Measurements from ENCODE around the gene CLEC1B. TPM values are rescaled to one million over a fixed set of nuclear protein-coding genes. Genes with fewer than 3 reads are reported as not detected.

The CLEC1B gene
- total and polyA plus RNA-seq, 4 donors: 0.57 to 2.2 (median 1.5) TPM; not detected in 1

- H3K9me3 ChIP-seq (ENCODE audit: control insufficient read depth in 4 of 4, insufficient read depth in 3 of 4, low read length in 3 of 4): no peaks in the 10 kb centered on the region
- H3K27me3 ChIP-seq (ENCODE audit: control insufficient read depth in 3 of 3, insufficient read depth in 3 of 3, low read length in 2 of 3): no peaks in the 10 kb centered on the region
- no peaks in the 10 kb centered on the region for H3K36me3 ChIP-seq (ENCODE audit: control insufficient read depth in 4 of 4, insufficient read depth in 4 of 4, low read length in 4 of 4)
- H3K4me1 ChIP-seq (ENCODE audit: control insufficient read depth in 5 of 5, insufficient read depth in 5 of 5, low read length in 5 of 5): no peaks in the 10 kb centered on the region
- DNase-seq (no peak), ATAC-seq (ENCODE audit: insufficient read depth, low FRiP score) (no peak)
- H3K9ac ChIP-seq (ENCODE audit: insufficient read depth in 1 of 2, low read length in 2 of 2): no peak overlapping the region
- H3K27ac ChIP-seq (ENCODE audit: low read depth in 1 of 2, low read length in 1 of 2): no peak overlapping the region
- WGBS, 2 donors: 78 to 90% methylated on average over 3 of the region's 3 CpGs
- no peak overlapping the region for H3K4me3 ChIP-seq
- TF ChIP-seq CTCF (IDR thresholded peaks at IDR 0.05; ENCODE audit: control extremely low read depth, extremely low read depth): no peak
Measured at GRCh38 chr12:10025236-10025635, 26.3 kb upstream of the CLEC1B start.

GRCh38 chr12:10021342-10021741 lies 22.4 kb upstream of the CLEC1B start:
- no peak for TF ChIP-seq CTCF (IDR thresholded peaks at IDR 0.05; ENCODE audit: control extremely low read depth, extremely low read depth)
- no peaks in the 10 kb centered on the region for H3K27me3 ChIP-seq (ENCODE audit: control insufficient read depth in 3 of 3, insufficient read depth in 3 of 3, low read length in 2 of 3)
- ATAC-seq (ENCODE audit: insufficient read depth, low FRiP score): no peak
- H3K9me3 ChIP-seq (ENCODE audit: control insufficient read depth in 4 of 4, insufficient read depth in 3 of 4, low read length in 3 of 4): no peaks in the 10 kb centered on the region
- no peaks in the 10 kb centered on the region for H3K36me3 ChIP-seq (ENCODE audit: control insufficient read depth in 4 of 4, insufficient read depth in 4 of 4, low read length in 4 of 4)
- no peak overlapping the region for H3K27ac ChIP-seq (ENCODE audit: low read depth in 1 of 2, low read length in 1 of 2)
- no peak for DNase-seq
- H3K4me3 ChIP-seq: no peak overlapping the region
- H3K4me1 ChIP-seq (ENCODE audit: control insufficient read depth in 5 of 5, insufficient read depth in 5 of 5, low read length in 5 of 5): no peaks in the 10 kb centered on the region
- WGBS, 2 donors: 87 to 95% methylated on average over 3 of the region's 3 CpGs
- no peak overlapping the region for H3K9ac ChIP-seq (ENCODE audit: insufficient read depth in 1 of 2, low read length in 2 of 2)

GRCh38 chr12:10018386-10018785 lies 19.5 kb upstream of the CLEC1B start:
- TF ChIP-seq CTCF (IDR thresholded peaks at IDR 0.05; ENCODE audit: control extremely low read depth, extremely low read depth): no peak
- no peak overlapping the region for H3K27ac ChIP-seq (ENCODE audit: low read depth in 1 of 2, low read length in 1 of 2)
- WGBS, 2 donors: 46 to 54% methylated on average over 5 of the region's 5 CpGs
- no peak overlapping the region for H3K4me3 ChIP-seq
- no peak overlapping the region for H3K9ac ChIP-seq (ENCODE audit: insufficient read depth in 1 of 2, low read length in 2 of 2)
- H3K9me3 ChIP-seq (ENCODE audit: control insufficient read depth in 4 of 4, insufficient read depth in 3 of 4, low read length in 3 of 4): no peaks in the 10 kb centered on the region
- ATAC-seq (ENCODE audit: insufficient read depth, low FRiP score) (no peak), DNase-seq (peak in 1 of 3 donors; percentile 24)
- H3K4me1 ChIP-seq (ENCODE audit: control insufficient read depth in 5 of 5, insufficient read depth in 5 of 5, low read length in 5 of 5): no peaks in the 10 kb centered on the region
- no peaks in the 10 kb centered on the region for H3K27me3 ChIP-seq (ENCODE audit: control insufficient read depth in 3 of 3, insufficient read depth in 3 of 3, low read length in 2 of 3)
- H3K36me3 ChIP-seq (ENCODE audit: control insufficient read depth in 4 of 4, insufficient read depth in 4 of 4, low read length in 4 of 4): no peaks in the 10 kb centered on the region

- no peak overlapping the region for H3K27ac ChIP-seq (ENCODE audit: low read depth in 1 of 2, low read length in 1 of 2)
- no peaks in the 10 kb centered on the region for H3K36me3 ChIP-seq (ENCODE audit: control insufficient read depth in 4 of 4, insufficient read depth in 4 of 4, low read length in 4 of 4)
- no peak overlapping the region for H3K9ac ChIP-seq (ENCODE audit: insufficient read depth in 1 of 2, low read length in 2 of 2)
- no peak overlapping the region for H3K4me3 ChIP-seq
- ATAC-seq (ENCODE audit: insufficient read depth, low FRiP score): no peak
- no peak for TF ChIP-seq CTCF (IDR thresholded peaks at IDR 0.05; ENCODE audit: control extremely low read depth, extremely low read depth)
- WGBS, 2 donors: 9 to 13% methylated on average over 1 of the region's 1 CpG
- no peak for DNase-seq
- H3K27me3 ChIP-seq (ENCODE audit: control insufficient read depth in 3 of 3, insufficient read depth in 3 of 3, low read length in 2 of 3): no peaks in the 10 kb centered on the region
- H3K4me1 ChIP-seq (ENCODE audit: control insufficient read depth in 5 of 5, insufficient read depth in 5 of 5, low read length in 5 of 5): no peaks in the 10 kb centered on the region
- no peaks in the 10 kb centered on the region for H3K9me3 ChIP-seq (ENCODE audit: control insufficient read depth in 4 of 4, insufficient read depth in 3 of 4, low read length in 3 of 4)
Measured at GRCh38 chr12:10016881-10017280, 18.0 kb upstream of the CLEC1B start.
